GM12801 (cell line): Measurements from ENCODE around the gene FGFR4.

Source experiments
- CTCF ChIP-seq: IDR thresholded peaks from one replicate; pipeline ENCODE4 v1.5.1; 2011; ENCODE audit warnings: control low read depth; ENCODE audit not compliant: insufficient read length; ENCODE audit errors: extremely low read depth

The FGFR4 gene

GRCh38 chr5:177071666-177072385 lies 14.9 kb upstream of the FGFR4 start:
- peak; percentile 53 for TF ChIP-seq CTCF

GRCh38 chr5:177077335-177077734 lies 9.4 kb upstream of the FGFR4 start:
- TF ChIP-seq CTCF, result no peak

DNA sequence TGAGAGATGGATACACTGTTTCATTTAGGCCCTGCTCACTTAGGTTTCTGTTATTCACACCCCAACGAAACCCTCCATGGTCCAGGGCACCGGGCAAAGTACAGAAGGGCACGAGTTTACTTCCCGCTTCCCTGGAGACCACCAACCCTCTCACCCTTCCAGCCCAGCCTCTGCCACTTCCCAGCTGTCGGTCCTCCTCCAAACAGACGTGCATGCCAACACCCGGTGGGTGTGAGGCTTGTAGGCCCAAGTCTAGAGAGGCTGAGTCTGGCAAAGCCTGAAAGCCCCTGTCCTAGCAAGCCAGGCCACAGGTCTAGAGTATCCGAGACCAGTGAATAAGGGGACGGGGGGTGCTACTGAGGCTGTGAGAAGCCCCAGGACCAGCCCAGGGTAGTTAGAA lies 7.1 kb upstream of the FGFR4 start:
- TF ChIP-seq CTCF, result no peak

DNA sequence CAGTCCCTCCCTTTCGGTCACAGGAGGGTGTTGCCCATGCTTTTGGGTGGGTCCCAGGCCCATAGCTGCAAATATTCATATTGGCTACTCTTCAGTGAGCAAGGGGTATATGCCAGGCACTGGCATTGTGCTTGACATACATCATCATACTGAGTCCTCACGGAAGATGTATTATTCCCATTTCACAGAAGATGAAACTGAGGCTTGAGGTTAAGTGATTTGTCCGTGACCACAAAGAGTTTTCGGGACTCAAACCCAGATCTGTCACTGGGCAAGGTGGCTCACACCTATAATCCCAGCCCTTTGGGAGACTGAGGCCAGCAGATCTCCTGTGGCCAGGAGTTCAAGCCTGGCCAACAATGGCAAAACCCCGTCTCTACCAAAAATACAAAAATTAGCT lies 6.5 kb upstream of the FGFR4 start:
- no peak for TF ChIP-seq CTCF

DNA sequence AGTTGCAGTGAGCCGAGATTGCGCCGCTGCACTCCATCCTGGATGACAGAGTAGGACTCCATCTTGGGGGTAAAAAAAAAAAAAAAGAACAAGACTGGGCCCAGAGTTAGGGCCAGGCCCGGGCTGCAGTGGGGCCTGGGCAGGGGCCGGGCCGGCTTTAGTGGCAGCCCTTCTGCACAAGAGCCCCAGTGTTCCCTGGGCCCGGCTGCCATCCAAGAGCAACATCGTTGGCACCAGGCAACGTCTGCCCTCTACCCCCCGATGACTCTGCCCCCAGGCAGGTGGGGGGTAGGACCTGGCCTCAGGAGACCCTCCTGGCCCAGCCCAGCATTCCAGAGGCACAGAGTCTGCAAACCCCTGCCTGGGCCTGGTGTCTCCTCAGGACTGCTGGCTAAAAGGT lies 4.9 kb upstream of the FGFR4 start:
- no peak for TF ChIP-seq CTCF

- no peak for TF ChIP-seq CTCF
Observed at GRCh38 chr5:177083357-177083756, 3.4 kb upstream of the FGFR4 start.

DNA sequence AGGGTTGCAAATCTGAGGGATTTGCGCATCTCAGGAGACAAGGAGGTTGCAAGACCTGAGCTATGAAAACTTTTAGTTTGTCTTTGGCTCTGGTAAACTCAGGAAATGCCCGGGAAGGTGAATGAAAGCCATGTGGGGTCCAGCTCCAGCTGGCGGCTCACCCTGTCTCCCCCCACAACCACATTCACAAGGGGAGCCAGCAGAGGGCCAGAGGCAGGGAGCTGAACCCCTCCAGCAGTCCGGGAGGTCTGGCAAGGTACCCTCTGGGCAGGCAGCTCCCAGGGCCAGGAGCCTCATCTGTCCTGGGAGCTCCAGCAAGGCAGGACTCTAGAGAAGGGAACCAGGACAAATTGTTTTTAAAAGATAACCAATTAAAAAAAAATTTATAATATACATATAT lies 2.5 kb upstream of the FGFR4 start:
- no peak for TF ChIP-seq CTCF
